ENCODE results near the gene TNS3. TPM values are rescaled to one million over a fixed set of nuclear protein-coding genes. Genes with fewer than 3 reads are reported as not detected.

TNS3 gene
- total and polyA plus RNA-seq, 2 of the 13 experiments (the other 11 are each of a cell fraction or from before 2014, with no cell fraction given) = 52.9 to 55.7 TPM

DNA sequence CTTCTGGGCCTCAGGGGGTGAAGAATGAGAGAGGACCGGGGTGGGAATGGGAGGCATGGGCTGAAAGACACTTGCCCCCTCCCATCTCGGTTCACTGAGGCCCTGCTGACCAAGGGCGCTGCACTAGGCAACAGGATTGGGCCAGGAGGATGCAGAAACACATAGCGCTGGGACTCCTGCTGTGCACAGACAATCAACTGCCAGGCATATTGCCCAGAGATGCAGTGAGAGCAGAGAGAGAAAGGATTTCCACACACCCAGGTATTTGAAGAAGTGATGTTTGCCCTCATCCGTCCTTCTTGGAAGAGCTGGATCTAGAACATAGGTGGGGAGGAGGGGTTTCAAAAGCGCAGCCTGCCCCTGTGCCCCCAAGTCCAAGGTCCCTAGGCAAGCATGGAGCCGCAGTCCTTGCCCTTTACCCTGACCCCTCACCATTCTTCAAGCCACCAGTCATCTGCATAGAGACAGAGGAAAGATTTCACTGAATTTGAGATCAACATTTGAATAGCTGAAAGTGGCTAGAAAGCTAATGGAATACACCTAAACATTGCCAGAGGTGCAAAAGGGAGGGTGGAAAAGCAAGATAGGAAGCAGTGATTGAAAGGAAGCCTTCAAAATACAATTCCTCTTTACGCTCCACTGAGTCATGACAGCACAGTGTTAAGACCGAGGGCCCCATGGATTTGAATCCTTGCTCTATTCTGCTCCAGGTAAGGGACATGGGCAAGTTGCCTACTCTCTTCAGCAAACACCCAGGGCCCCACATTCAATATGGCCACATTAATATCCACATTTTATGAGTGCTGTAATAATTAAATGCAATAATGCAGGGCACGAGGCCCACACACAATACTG lies 44.2 kb upstream of the TNS3 start (continued):
- TF ChIP-seq, protein P1, sequence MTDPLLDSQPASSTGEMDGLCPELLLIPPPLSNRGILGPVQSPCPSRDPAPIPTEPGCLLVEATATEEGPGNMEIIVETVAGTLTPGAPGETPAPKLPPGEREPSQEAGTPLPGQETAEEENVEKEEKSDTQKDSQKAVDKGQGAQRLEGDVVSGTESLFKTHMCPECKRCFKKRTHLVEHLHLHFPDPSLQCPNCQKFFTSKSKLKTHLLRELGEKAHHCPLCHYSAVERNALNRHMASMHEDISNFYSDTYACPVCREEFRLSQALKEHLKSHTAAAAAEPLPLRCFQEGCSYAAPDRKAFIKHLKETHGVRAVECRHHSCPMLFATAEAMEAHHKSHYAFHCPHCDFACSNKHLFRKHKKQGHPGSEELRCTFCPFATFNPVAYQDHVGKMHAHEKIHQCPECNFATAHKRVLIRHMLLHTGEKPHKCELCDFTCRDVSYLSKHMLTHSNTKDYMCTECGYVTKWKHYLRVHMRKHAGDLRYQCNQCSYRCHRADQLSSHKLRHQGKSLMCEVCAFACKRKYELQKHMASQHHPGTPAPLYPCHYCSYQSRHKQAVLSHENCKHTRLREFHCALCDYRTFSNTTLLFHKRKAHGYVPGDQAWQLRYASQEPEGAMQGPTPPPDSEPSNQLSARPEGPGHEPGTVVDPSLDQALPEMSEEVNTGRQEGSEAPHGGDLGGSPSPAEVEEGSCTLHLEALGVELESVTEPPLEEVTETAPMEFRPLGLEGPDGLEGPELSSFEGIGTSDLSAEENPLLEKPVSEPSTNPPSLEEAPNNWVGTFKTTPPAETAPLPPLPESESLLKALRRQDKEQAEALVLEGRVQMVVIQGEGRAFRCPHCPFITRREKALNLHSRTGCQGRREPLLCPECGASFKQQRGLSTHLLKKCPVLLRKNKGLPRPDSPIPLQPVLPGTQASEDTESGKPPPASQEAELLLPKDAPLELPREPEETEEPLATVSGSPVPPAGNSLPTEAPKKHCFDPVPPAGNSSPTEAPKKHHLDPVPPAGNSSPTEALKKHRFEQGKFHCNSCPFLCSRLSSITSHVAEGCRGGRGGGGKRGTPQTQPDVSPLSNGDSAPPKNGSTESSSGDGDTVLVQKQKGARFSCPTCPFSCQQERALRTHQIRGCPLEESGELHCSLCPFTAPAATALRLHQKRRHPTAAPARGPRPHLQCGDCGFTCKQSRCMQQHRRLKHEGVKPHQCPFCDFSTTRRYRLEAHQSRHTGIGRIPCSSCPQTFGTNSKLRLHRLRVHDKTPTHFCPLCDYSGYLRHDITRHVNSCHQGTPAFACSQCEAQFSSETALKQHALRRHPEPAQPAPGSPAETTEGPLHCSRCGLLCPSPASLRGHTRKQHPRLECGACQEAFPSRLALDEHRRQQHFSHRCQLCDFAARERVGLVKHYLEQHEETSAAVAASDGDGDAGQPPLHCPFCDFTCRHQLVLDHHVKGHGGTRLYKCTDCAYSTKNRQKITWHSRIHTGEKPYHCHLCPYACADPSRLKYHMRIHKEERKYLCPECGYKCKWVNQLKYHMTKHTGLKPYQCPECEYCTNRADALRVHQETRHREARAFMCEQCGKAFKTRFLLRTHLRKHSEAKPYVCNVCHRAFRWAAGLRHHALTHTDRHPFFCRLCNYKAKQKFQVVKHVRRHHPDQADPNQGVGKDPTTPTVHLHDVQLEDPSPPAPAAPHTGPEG (CRISPR knock-in tag; IDR thresholded peaks at IDR 0.05) = no peak
- TF ChIP-seq, protein P2, sequence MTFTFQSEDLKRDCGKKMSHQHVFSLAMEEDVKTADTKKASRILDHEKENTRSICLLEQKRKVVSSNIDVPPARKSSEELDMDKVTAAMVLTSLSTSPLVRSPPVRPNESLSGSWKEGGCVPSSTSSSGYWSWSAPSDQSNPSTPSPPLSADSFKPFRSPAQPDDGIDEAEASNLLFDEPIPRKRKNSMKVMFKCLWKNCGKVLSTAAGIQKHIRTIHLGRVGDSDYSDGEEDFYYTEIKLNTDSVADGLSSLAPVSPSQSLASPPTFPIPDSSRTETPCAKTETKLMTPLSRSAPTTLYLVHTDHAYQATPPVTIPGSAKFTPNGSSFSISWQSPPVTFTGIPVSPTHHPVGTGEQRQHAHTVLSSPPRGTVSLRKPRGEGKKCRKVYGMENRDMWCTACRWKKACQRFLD (CRISPR knock-in tag; IDR thresholded peaks at IDR 0.05; ENCODE audit: borderline replicate concordance) = no peak
- TF ChIP-seq MXI1 (IDR thresholded peaks at IDR 0.05; ENCODE audit: borderline replicate concordance, low read depth, low read length) = no peak
- TF ChIP-seq EED (CRISPR knock-in tag; IDR thresholded peaks at IDR 0.05) = no peak
- no peak for TF ChIP-seq ZNF251 (CRISPR knock-in tag; IDR thresholded peaks at IDR 0.05)
- no peak for TF ChIP-seq ZFP41 (CRISPR knock-in tag; IDR thresholded peaks at IDR 0.05; ENCODE audit: borderline replicate concordance)
- 0 out of 2 replicates have a peak, but pooled peaks have one; percentile 36 for TF ChIP-seq ZNF24 (IDR thresholded peaks at IDR 0.05)
- TF ChIP-seq, protein P3, sequence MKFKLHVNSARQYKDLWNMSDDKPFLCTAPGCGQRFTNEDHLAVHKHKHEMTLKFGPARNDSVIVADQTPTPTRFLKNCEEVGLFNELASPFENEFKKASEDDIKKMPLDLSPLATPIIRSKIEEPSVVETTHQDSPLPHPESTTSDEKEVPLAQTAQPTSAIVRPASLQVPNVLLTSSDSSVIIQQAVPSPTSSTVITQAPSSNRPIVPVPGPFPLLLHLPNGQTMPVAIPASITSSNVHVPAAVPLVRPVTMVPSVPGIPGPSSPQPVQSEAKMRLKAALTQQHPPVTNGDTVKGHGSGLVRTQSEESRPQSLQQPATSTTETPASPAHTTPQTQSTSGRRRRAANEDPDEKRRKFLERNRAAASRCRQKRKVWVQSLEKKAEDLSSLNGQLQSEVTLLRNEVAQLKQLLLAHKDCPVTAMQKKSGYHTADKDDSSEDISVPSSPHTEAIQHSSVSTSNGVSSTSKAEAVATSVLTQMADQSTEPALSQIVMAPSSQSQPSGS (CRISPR knock-in tag; IDR thresholded peaks at IDR 0.05) = no peak
- TF ChIP-seq TCF7L2 (IDR thresholded peaks at IDR 0.05; ENCODE audit: low read depth, low read length) = no peak
- TF ChIP-seq HES4 (CRISPR knock-in tag; IDR thresholded peaks at IDR 0.05; ENCODE audit: borderline replicate concordance) = no peak
- TF ChIP-seq, protein P4, sequence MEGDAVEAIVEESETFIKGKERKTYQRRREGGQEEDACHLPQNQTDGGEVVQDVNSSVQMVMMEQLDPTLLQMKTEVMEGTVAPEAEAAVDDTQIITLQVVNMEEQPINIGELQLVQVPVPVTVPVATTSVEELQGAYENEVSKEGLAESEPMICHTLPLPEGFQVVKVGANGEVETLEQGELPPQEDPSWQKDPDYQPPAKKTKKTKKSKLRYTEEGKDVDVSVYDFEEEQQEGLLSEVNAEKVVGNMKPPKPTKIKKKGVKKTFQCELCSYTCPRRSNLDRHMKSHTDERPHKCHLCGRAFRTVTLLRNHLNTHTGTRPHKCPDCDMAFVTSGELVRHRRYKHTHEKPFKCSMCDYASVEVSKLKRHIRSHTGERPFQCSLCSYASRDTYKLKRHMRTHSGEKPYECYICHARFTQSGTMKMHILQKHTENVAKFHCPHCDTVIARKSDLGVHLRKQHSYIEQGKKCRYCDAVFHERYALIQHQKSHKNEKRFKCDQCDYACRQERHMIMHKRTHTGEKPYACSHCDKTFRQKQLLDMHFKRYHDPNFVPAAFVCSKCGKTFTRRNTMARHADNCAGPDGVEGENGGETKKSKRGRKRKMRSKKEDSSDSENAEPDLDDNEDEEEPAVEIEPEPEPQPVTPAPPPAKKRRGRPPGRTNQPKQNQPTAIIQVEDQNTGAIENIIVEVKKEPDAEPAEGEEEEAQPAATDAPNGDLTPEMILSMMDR (CRISPR knock-in tag; IDR thresholded peaks at IDR 0.05) = no peak
- TF ChIP-seq ZFP82 (CRISPR knock-in tag; IDR thresholded peaks at IDR 0.05; ENCODE audit: borderline replicate concordance) = no peak
- no peak for TF ChIP-seq KLF13 (CRISPR knock-in tag; IDR thresholded peaks at IDR 0.05)
- TF ChIP-seq, protein P5, sequence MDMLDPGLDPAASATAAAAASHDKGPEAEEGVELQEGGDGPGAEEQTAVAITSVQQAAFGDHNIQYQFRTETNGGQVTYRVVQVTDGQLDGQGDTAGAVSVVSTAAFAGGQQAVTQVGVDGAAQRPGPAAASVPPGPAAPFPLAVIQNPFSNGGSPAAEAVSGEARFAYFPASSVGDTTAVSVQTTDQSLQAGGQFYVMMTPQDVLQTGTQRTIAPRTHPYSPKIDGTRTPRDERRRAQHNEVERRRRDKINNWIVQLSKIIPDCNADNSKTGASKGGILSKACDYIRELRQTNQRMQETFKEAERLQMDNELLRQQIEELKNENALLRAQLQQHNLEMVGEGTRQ (IDR thresholded peaks at IDR 0.05; ENCODE audit: low read depth, low read length) = no peak
- TF ChIP-seq, protein P5 (CRISPR knock-in tag; IDR thresholded peaks at IDR 0.05; ENCODE audit: borderline replicate concordance) = no peak

Measured in HepG2 (cell line).